T-cell (primary cell): ENCODE results near the gene HYDIN. TPM values are rescaled to one million over a fixed set of nuclear protein-coding genes. Genes with fewer than 3 reads are reported as not detected.

ENCODE experiments used
- ATAC-seq, 4 experiments: fragments of 200-7000 bp in 3 of 4; fragments of 150-1000 bp in 1 of 4; cut with Tn5 transposase; replicated peaks in 1 of 4; 1 replicate in 3 of 4; 2 replicates in 1 of 4; pipeline ENCODE4 v1.10.0; 2021; ENCODE audit warnings: moderate library complexity in 3 of 4, mild to moderate bottlenecking in 2 of 4, moderate number of reproducible peaks in 1 of 4
- CTCF ChIA-PET, 2 donors: fragments of 300-600 bp; sonication (Branson Sonifier 250); formaldehyde crosslinking; loops; one replicate each; lab custom pipeline; 2022; ENCODE audit warnings: antibody characterized with exemption in 2 of 2; lab: Charles Lee
- POLR2A ChIA-PET, 2 donors: fragments of 300-600 bp; sonication (Branson Sonifier 250); formaldehyde crosslinking; loops; one replicate each; lab custom pipeline; 2022; ENCODE audit warnings: antibody characterized with exemption in 2 of 2; lab: Charles Lee
- DNase-seq, 35 experiments: peaks; one replicate each; pipeline versions ENCODE4 v3.0.0 to v3.0.0-alpha.2; 2013 to 2023
- H3K27ac ChIP-seq: one replicate; pipeline ENCODE4 v1.5.1; 2013; ENCODE audit warnings: low read length
- H3K27me3 ChIP-seq, 2 experiments: replicated peaks in 1 of 2; 1 replicate in 1 of 2; 2 replicates in 1 of 2; pipeline versions ENCODE4 v1.6.1 to v1.7.0; 2013; ENCODE audit warnings: low read length in 1 of 2, mixed read lengths in 1 of 2; ENCODE audit not compliant: control insufficient read depth in 2 of 2, insufficient read depth in 2 of 2; ENCODE audit errors: extremely low read depth in 1 of 2
- H3K36me3 ChIP-seq, 2 donors: 1 replicate in 1 of 2; 2 replicates in 1 of 2; pipeline versions ENCODE4 v1.6.1 to v1.7.0; 2013; ENCODE audit warnings: low read length in 1 of 2; ENCODE audit not compliant: control insufficient read depth in 2 of 2, insufficient read depth in 1 of 2; ENCODE audit errors: extremely low read depth in 1 of 2
- H3K4me1 ChIP-seq, 2 experiments: 1 replicate in 1 of 2; 2 replicates in 1 of 2; pipeline versions ENCODE4 v1.6.1 to v1.7.0; 2013; ENCODE audit warnings: low read length in 2 of 2, mixed read lengths in 1 of 2; ENCODE audit not compliant: insufficient read depth in 2 of 2, control insufficient read depth in 1 of 2; ENCODE audit errors: extremely low read depth in 1 of 2
- H3K4me3 ChIP-seq, 2 donors: 1 replicate in 1 of 2; 2 replicates in 1 of 2; pipeline versions ENCODE4 v1.5.1 to v1.7.0; 2013; ENCODE audit warnings: mild to moderate bottlenecking in 2 of 2, low read length in 1 of 2, moderate library complexity in 1 of 2; ENCODE audit not compliant: control insufficient read depth in 1 of 2; ENCODE audit errors: extremely low read depth in 1 of 2
- H3K9me3 ChIP-seq: 2 replicates; pipeline ENCODE4 v1.7.0; 2013
- H3K27ac Mint-ChIP-seq, 2 donors: one replicate each; pipeline ENCODE4 v1.8.0; 2020 to 2021; ENCODE audit warnings: mild to moderate bottlenecking in 2 of 2, mixed read lengths in 2 of 2
- H3K27me3 Mint-ChIP-seq, 2 donors: one replicate each; pipeline ENCODE4 v1.8.0; 2021 to 2022; ENCODE audit warnings: mixed read lengths in 2 of 2
- H3K36me3 Mint-ChIP-seq: one replicate; pipeline ENCODE4 v1.8.0; 2021; ENCODE audit warnings: mixed read lengths
- H3K4me1 Mint-ChIP-seq, 3 donors: one replicate each; pipeline ENCODE4 v1.8.0; 2020 to 2022; ENCODE audit warnings: mixed read lengths in 3 of 3, mild to moderate bottlenecking in 1 of 3
- H3K4me3 Mint-ChIP-seq, 3 donors: one replicate each; pipeline ENCODE4 v1.8.0; 2020 to 2022; ENCODE audit warnings: mild to moderate bottlenecking in 3 of 3, mixed read lengths in 3 of 3, moderate library complexity in 3 of 3
- H3K9me3 Mint-ChIP-seq, 3 donors: one replicate each; pipeline ENCODE4 v1.8.0; 2020 to 2022; ENCODE audit warnings: mixed read lengths in 3 of 3
- WGBS: methylation state at CpG from one replicate; pipeline ENCODE4 v1.1.5; 2013; ENCODE audit warnings: missing lambda C conversion rate; ENCODE audit not compliant: insufficient coverage; 5-methylcytosine and 5-hydroxymethylcytosine counted together
- total RNA-seq, 35 experiments: library from RNA in 6 of 35; stranded (reverse) in 6 of 35; fragments of 120-200 nt in 1 of 35; gene quantifications; one replicate each; pipeline versions ENCODE4 v1.2.1 to v1.2.4 and lab custom pipeline; 2013 to 2026

HYDIN gene
- total RNA-seq, 5 donors from 2014 or later (not counting 1 experiment from before 2014, with no cell fraction given) = 0.41 to 1.2 (median 0.73) TPM; not detected in 2

DNA sequence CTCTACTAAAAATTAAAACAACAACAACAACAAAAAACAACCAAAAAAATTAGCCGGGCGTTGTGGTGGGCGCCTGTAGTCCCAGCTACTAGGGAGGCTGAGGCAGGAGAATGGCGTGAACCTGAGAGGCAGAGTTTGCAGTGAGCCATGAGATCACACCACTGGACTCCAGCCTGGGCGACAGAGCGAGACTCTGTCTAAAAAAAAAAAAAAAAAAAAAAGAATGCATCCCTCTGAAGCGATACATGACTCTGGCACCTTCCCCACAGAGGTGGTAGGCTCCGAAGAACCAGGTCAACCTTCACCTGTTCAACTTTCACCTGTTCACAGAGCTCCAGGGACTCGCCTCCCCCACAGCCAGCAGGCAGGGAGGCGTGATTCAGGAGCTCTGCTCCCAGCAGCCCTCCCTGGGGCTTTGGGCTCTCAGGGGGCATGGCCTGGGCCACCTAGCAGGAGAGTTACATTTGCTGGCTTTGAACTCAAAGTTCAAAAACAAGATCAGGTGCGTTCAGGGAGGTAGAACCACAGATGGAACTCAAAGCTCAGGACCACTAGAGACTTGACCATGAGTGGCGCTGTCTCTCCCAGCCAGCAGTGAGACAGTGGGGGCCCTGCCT is 435.1 kb downstream of the HYDIN start:
- H3K4me1 Mint-ChIP-seq = peaks cover 39 to 46% (median 46%) of the 10 kb centered on the region in 3 donors
- Histone ChIP-seq H3K27ac (no peak overlapping the region), H3K27me3 (no peaks in the 10 kb centered on the region), H3K4me1 (peaks cover 4 to 9% of the 10 kb centered on the region in 2 experiments), H3K36me3 (peaks cover 4 to 18% of the 10 kb centered on the region in 2 donors), H3K4me3 (no peak overlapping the region), H3K9me3 (no peaks in the 10 kb centered on the region)
- H3K27ac Mint-ChIP-seq = no peak overlapping the region
- ATAC-seq = no peak
- H3K9me3 Mint-ChIP-seq = no peaks in the 10 kb centered on the region
- H3K36me3 Mint-ChIP-seq = peaks cover 9% of the 10 kb centered on the region
- no peaks in the 10 kb centered on the region for H3K27me3 Mint-ChIP-seq
- ChIA-PET CTCF (interaction anchor here in 1 of 2 donors (0.6 kb wide), 1 partner anchor 499 kb away, joined by 7 read pairs; no protein-coding TSS in a partner anchor), POLR2A (no interaction called here)
- 95% methylated on average over 9 of the region's 12 CpGs for WGBS
- no peak for DNase-seq
- no peak overlapping the region for H3K4me3 Mint-ChIP-seq

DNA sequence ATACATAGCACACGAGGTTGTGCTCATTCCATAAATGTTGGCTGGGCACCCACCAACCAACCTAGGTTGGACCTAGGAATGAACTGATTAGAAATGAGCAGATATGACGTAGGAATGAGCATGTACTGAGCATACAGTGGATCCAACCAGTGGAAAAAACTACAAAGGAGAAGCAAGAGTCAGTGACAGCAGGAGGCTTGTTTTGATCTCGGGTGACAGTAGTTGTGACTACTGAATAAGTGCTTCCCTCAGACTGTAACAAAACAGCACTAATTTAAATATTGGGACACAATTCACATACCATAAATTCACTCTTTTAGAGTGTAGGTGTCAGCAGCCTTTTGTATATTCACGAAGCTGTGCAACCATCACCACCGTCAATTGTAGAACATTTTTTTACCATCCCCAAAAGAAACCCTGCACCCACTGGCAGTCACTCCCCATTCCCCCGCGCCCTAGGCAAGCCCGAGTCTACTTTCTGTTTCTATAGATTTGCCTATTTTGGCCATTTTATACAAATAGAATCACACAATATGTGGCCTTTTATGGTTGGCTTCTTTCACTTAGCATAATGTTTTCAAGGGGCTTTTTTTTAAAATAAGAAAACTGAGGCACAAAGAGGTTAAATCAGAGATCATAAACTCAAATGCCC is 436.5 kb downstream of the HYDIN start:
- H3K4me3 ChIP-seq = no peak overlapping the region

DNA sequence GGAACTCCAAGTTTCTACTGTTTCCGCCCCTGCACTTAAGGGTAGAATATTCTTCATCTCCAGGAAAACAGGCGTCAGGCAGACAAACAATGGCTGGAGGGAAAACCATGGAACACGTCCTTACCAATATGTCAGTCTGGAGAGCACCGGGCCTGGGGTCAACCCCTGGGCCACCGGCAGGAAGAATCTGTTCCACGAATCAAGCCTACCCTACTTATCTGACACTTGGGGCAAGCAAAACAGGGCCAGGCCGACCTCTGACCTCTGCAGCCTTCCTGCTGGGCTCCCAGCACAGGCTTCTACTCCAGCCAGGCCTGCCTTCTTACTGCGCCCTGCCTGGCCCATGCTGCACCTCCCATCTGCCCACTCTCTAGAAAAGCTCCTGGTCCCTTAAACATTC is 439.7 kb downstream of the HYDIN start:
- Histone ChIP-seq H3K4me1 (no peaks in the 10 kb centered on the region), H3K27ac (no peak overlapping the region), H3K9me3 (no peaks in the 10 kb centered on the region), H3K4me3 (no peak overlapping the region), H3K27me3 (no peaks in the 10 kb centered on the region), H3K36me3 (peaks cover 20 to 27% of the 10 kb centered on the region in 2 donors)
- H3K27ac Mint-ChIP-seq = no peak overlapping the region
- CTCF ChIA-PET = no interaction called here
- no peak for ATAC-seq
- no peaks in the 10 kb centered on the region for H3K27me3 Mint-ChIP-seq
- H3K36me3 Mint-ChIP-seq = peaks cover 10% of the 10 kb centered on the region
- H3K4me3 Mint-ChIP-seq = no peak overlapping the region
- POLR2A ChIA-PET = interaction anchor here in 1 of 2 donors (1.3 kb wide), 1 partner anchor 9 kb away, joined by 3 read pairs; no protein-coding TSS in a partner anchor
- H3K4me1 Mint-ChIP-seq = peaks cover 18 to 31% (median 18%) of the 10 kb centered on the region in 3 donors
- DNase-seq = no peak
- 93% methylated on average over 8 of the region's 8 CpGs for WGBS
- no peaks in the 10 kb centered on the region for H3K9me3 Mint-ChIP-seq

More for the DNA sequence above, 436.5 kb downstream of the HYDIN start:
- Histone ChIP-seq H3K36me3 (peaks cover 15 to 24% of the 10 kb centered on the region in 2 donors), H3K27me3 (no peaks in the 10 kb centered on the region), H3K9me3 (no peaks in the 10 kb centered on the region), H3K27ac (no peak overlapping the region), H3K4me1 (no peaks in the 10 kb centered on the region)
- POLR2A ChIA-PET = interaction anchor here in 1 of 2 donors (0.5 kb wide), 1 partner anchor 1952 kb away, joined by 3 read pairs; no protein-coding TSS in a partner anchor
- DNase-seq = no peak
- Mint-ChIP-seq H3K4me1 (peaks cover 29 to 45% (median 34%) of the 10 kb centered on the region in 3 donors), H3K4me3 (no peak overlapping the region), H3K27ac (no peak overlapping the region), H3K36me3 (peaks cover 9% of the 10 kb centered on the region), H3K9me3 (no peaks in the 10 kb centered on the region), H3K27me3 (no peaks in the 10 kb centered on the region)
- 62% methylated on average over 2 of the region's 8 CpGs for WGBS
- ATAC-seq = no peak
- CTCF ChIA-PET = no interaction called here

DNA sequence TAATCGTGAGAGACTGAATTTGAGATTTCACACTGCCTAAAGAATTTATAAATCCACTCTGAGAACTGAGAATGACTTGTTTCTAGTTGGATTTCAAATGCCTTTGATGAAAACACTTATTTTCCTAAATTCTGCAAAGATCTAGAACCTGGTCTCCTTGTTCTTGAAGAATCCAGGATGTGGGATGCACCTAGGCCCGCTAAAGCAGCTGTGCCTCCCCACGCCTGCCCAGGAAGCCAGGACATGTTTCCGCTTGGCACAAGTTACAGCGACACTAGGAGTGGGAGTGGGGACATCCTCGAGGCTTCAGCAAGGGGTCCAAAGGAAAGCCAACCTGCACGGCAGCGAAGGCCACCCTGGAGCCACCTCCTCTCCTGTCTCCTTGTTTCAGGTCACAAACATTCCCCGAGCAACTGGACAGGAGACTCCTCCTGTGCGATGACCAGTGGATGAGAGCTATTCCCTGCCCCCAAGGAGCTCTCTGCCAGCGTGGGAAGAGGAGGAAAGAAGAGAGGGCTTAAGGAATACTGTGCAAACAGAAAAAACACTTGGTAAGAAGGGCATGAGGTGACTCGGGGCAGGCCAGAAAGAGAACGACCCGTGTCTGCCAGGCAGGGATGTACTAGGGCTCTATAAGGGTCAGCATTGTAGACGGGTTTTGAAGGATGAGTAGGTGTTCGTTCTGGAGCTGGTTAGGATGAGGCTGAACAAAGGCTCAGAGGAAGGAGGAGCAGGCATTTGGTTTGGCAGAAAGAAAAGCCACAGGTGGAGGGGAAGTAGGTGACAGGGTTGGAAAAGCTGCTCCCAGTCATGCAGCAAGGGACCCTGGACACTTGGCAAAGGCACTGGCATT is 440.7 kb downstream of the HYDIN start:
- DNase-seq (no peak), ATAC-seq (no peak)
- H3K27me3 ChIP-seq = no peaks in the 10 kb centered on the region
- 94% methylated on average over 9 of the region's 16 CpGs for WGBS
- no peaks in the 10 kb centered on the region for H3K9me3 ChIP-seq
- H3K27me3 Mint-ChIP-seq = no peaks in the 10 kb centered on the region
- no peaks in the 10 kb centered on the region for H3K4me1 ChIP-seq
- POLR2A ChIA-PET = no interaction called here
- no peak overlapping the region for H3K4me3 Mint-ChIP-seq
- H3K36me3 ChIP-seq = peaks cover 20 to 37% of the 10 kb centered on the region in 2 donors
- H3K36me3 Mint-ChIP-seq = peaks cover 14% of the 10 kb centered on the region
- H3K27ac Mint-ChIP-seq = no peak overlapping the region
- H3K27ac ChIP-seq = no peak overlapping the region
- H3K4me3 ChIP-seq = no peak overlapping the region
- CTCF ChIA-PET = no interaction called here
- H3K4me1 Mint-ChIP-seq = peaks cover 14 to 28% (median 18%) of the 10 kb centered on the region in 3 donors
- H3K9me3 Mint-ChIP-seq = no peaks in the 10 kb centered on the region

DNA sequence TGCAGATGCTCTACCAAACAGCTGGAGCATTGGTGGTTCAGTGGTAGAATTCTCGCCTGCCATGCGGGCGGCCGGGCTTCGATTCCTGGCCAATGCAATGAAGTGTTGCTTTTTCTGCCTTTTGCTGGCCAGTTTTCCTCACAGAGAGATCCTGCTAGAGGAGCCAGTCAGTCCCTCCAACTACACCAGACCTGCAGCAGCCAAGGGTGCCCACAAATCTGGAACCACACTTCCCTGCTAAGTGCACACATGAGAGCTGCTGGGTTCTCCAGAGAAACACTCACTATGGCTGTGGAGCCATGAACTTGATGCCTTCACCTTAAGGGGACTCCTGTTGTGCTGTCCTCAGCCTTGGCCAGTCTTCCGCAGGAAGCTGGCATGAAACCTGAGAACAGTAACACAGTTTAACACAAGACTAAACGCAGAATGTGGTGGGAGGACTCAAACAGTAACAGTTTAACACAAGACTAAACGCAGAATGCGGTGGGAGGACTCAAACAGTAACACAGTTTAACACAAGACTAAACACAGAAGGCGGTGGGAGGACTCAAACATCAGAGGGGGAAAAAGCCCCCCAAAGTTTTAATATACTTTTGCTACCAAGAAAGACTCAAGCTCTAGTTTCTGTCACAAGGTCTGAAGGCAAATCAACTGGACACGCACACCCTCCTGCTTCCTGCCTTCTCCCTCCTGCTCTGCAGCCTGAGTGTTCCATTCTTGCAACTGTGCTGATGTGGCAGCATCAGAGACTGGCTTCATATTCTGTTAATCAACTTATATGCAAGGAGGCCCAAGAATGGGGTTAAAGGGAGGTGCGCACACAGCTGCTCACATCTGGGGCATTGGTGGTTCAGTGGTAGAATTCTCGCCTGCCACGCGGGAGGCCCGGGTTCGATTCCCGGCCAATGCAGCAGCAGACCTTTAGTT is 441.6 kb downstream of the HYDIN start:
- no peak overlapping the region for H3K4me3 ChIP-seq
- no peaks in the 10 kb centered on the region for H3K9me3 Mint-ChIP-seq
- ChIA-PET CTCF (no interaction called here), POLR2A (no interaction called here)
- WGBS = 90% methylated on average over 8 of the region's 18 CpGs
- no peaks in the 10 kb centered on the region for H3K27me3 ChIP-seq
- ATAC-seq (no peak), DNase-seq (no peak)
- peaks cover 11 to 22% (median 15%) of the 10 kb centered on the region in 3 donors for H3K4me1 Mint-ChIP-seq
- no peak overlapping the region for H3K4me3 Mint-ChIP-seq
- H3K27me3 Mint-ChIP-seq = no peaks in the 10 kb centered on the region
- H3K9me3 ChIP-seq = no peaks in the 10 kb centered on the region
- H3K27ac ChIP-seq = no peak overlapping the region
- H3K4me1 ChIP-seq = no peaks in the 10 kb centered on the region
- peaks cover 23% of the 10 kb centered on the region for H3K36me3 Mint-ChIP-seq
- peaks cover 20 to 46% of the 10 kb centered on the region in 2 donors for H3K36me3 ChIP-seq
- no peak overlapping the region for H3K27ac Mint-ChIP-seq
